Hepatocyte (in vitro differentiated cells): ENCODE results near the gene TANC1. TPM values are rescaled to one million over a fixed set of nuclear protein-coding genes. Genes with fewer than 3 reads are reported as not detected.

ENCODE experiments used
- DNase-seq: peaks from one replicate; pipeline ENCODE4 v3.0.0-alpha.2; 2016; ENCODE audit warnings: low spot score
- H2AFZ ChIP-seq: fragments of 200-600 bp; sonication (generic); 2 replicates; pipeline ENCODE4 v1.6.0; 2016; ENCODE audit warnings: antibody characterized with exemption, mild to moderate bottlenecking
- H3K27ac ChIP-seq: fragments of 200-600 bp; sonication (generic); 2 replicates; pipeline ENCODE4 v1.5.1; 2016; ENCODE audit warnings: mild to moderate bottlenecking
- H3K27me3 ChIP-seq: fragments of 200-600 bp; sonication (generic); 2 replicates; pipeline ENCODE4 v1.6.1; 2016
- H3K36me3 ChIP-seq: fragments of 200-600 bp; sonication (generic); replicated peaks from 2 replicates; pipeline ENCODE4 v1.5.1; 2016; ENCODE audit warnings: low read depth; ENCODE audit not compliant: insufficient read depth
- H3K4me1 ChIP-seq: fragments of 200-600 bp; sonication (generic); 2 replicates; pipeline ENCODE4 v1.5.1; 2016; ENCODE audit warnings: mild to moderate bottlenecking, moderate library complexity; ENCODE audit not compliant: insufficient read depth
- H3K4me2 ChIP-seq: fragments of 200-600 bp; sonication (generic); 2 replicates; pipeline ENCODE4 v1.6.0; 2016
- H3K4me3 ChIP-seq: fragments of 200-600 bp; sonication (generic); 2 replicates; pipeline ENCODE4 v1.5.1; 2016; ENCODE audit warnings: mild to moderate bottlenecking
- H3K79me2 ChIP-seq: fragments of 200-600 bp; sonication (generic); 2 replicates; pipeline ENCODE4 v1.6.0; 2017; ENCODE audit warnings: mild to moderate bottlenecking
- H3K9me2 ChIP-seq: fragments of 200-600 bp; sonication (generic); replicated peaks from 2 replicates; pipeline ENCODE4 v1.6.0; 2017; ENCODE audit warnings: mild to moderate bottlenecking; ENCODE audit not compliant: insufficient read depth
- H3K9me3 ChIP-seq: fragments of 200-600 bp; sonication (generic); 2 replicates; pipeline ENCODE4 v1.5.1; 2016; ENCODE audit warnings: low read depth, mild to moderate bottlenecking
- H4K20me1 ChIP-seq: fragments of 200-600 bp; sonication (generic); 2 replicates; pipeline ENCODE4 v1.6.0; 2016; ENCODE audit warnings: mild to moderate bottlenecking; ENCODE audit not compliant: insufficient read depth, poor library complexity, severe bottlenecking
- CTCF ChIP-seq: fragments of 200-600 bp; sonication (generic); IDR thresholded peaks from 2 replicates; pipeline ENCODE4 v1.5.1; 2016; ENCODE audit warnings: antibody characterized with exemption, mild to moderate bottlenecking; ENCODE audit not compliant: poor library complexity
- EZH2 ChIP-seq: fragments of 200-600 bp; sonication (generic); IDR thresholded peaks from 2 replicates; pipeline ENCODE4 v1.6.1; 2016; ENCODE audit warnings: antibody characterized with exemption, mild to moderate bottlenecking, borderline replicate concordance
- EZH2phosphoT487 ChIP-seq: fragments of 200-600 bp; sonication (generic); IDR thresholded peaks from one replicate; pipeline ENCODE4 v1.6.1; 2018; ENCODE audit warnings: antibody characterized with exemption, mild to moderate bottlenecking, low read depth, moderate library complexity; ENCODE audit not compliant: unreplicated experiment, severe bottlenecking
- WGBS: methylation state at CpG from one replicate; pipeline ENCODE4 v1.1.6; 2016; ENCODE audit warnings: low lambda C conversion rate; ENCODE audit errors: missing lambda C conversion rate; 5-methylcytosine and 5-hydroxymethylcytosine counted together
- polyA plus RNA-seq: library from polyadenylated mRNA; unstranded; fragments of >200 nt; fragmentation: Nextera tagmentation; extraction: Ambion mirVana; gene quantifications from 2 replicates; pipeline ENCODE4 v1.2.1, GENCODE V29; 2016
- total RNA-seq: library from RNA; depleted of rRNA; stranded (reverse); fragments of >200 nt; gene quantifications from 2 replicates; pipeline ENCODE4 v1.2.3, GENCODE V29; 2014

TANC1 gene
- total and polyA plus RNA-seq, 2 experiments from 2014 or later = 8.3 to 18.5 TPM

GRCh38 chr2:159013103-159013502, 44.7 kb downstream of the TANC1 start:
- Histone ChIP-seq H3K27ac (no peak overlapping the region), H3K79me2 (peaks cover 77% of the 10 kb centered on the region), H3K4me3 (no peak overlapping the region), H3K36me3 (peaks cover 2% of the 10 kb centered on the region), H3K4me1 (peaks cover 21% of the 10 kb centered on the region), H3K4me2 (no peak overlapping the region), H4K20me1 (no peaks in the 10 kb centered on the region), H3K9me3 (peaks cover 10% of the 10 kb centered on the region), H3K27me3 (no peaks in the 10 kb centered on the region), H3K9me2 (no peaks in the 10 kb centered on the region), H2AFZ (no peak overlapping the region)
- WGBS = 93% methylated on average over 3 of the region's 3 CpGs
- TF ChIP-seq EZH2 (no peak), CTCF (no peak), EZH2phosphoT487 (no peak)
- no peak for DNase-seq

- Histone ChIP-seq H3K4me1 (peaks cover 18% of the 10 kb centered on the region), H3K9me2 (no peaks in the 10 kb centered on the region), H4K20me1 (no peaks in the 10 kb centered on the region), H3K36me3 (peaks cover 2% of the 10 kb centered on the region), H2AFZ (no peak overlapping the region), H3K79me2 (peaks cover 78% of the 10 kb centered on the region), H3K9me3 (peaks cover 10% of the 10 kb centered on the region), H3K27me3 (no peaks in the 10 kb centered on the region), H3K27ac (no peak overlapping the region), H3K4me2 (no peak overlapping the region), H3K4me3 (no peak overlapping the region)
- DNase-seq = no peak
- TF ChIP-seq EZH2phosphoT487 (no peak), EZH2 (no peak), CTCF (no peak)
- WGBS = 100% methylated on average over 2 of the region's 2 CpGs
Measured at GRCh38 chr2:159015174-159015573, 46.7 kb downstream of the TANC1 start.

GRCh38 chr2:159015823-159016222, 47.4 kb downstream of the TANC1 start:
- no peak for DNase-seq
- H3K9me3 ChIP-seq = peaks cover 10% of the 10 kb centered on the region
- no peaks in the 10 kb centered on the region for H3K27me3 ChIP-seq
- H4K20me1 ChIP-seq = no peaks in the 10 kb centered on the region
- WGBS = 100% methylated on average over 2 of the region's 2 CpGs
- H3K27ac ChIP-seq = no peak overlapping the region
- H3K4me2 ChIP-seq = no peak overlapping the region
- H3K4me3 ChIP-seq = no peak overlapping the region
- peaks cover 11% of the 10 kb centered on the region for H3K4me1 ChIP-seq
- TF ChIP-seq CTCF (no peak), EZH2 (no peak), EZH2phosphoT487 (no peak)
- peaks cover 2% of the 10 kb centered on the region for H3K36me3 ChIP-seq
- no peaks in the 10 kb centered on the region for H3K9me2 ChIP-seq
- no peak overlapping the region for H2AFZ ChIP-seq
- H3K79me2 ChIP-seq = peaks cover 82% of the 10 kb centered on the region

- Histone ChIP-seq H4K20me1 (no peaks in the 10 kb centered on the region), H3K79me2 (peaks cover 75% of the 10 kb centered on the region)
- TF ChIP-seq CTCF (no peak), EZH2phosphoT487 (no peak), EZH2 (no peak)
Measured at GRCh38 chr2:159017837-159018236, 49.4 kb downstream of the TANC1 start.

More at GRCh38 chr2:159017837-159018236, 49.4 kb downstream of the TANC1 start:
- Histone ChIP-seq H3K4me3 (no peak overlapping the region), H2AFZ (no peak overlapping the region), H3K9me3 (peaks cover 10% of the 10 kb centered on the region), H3K4me1 (peaks cover 11% of the 10 kb centered on the region), H3K27me3 (no peaks in the 10 kb centered on the region), H3K9me2 (no peaks in the 10 kb centered on the region), H3K4me2 (no peak overlapping the region), H3K36me3 (peaks cover 2% of the 10 kb centered on the region), H3K27ac (no peak overlapping the region)
- no peak for DNase-seq
- 92% methylated on average over 5 of the region's 5 CpGs for WGBS
